Measurements from ENCODE around the gene DNAH17.

DNA sequence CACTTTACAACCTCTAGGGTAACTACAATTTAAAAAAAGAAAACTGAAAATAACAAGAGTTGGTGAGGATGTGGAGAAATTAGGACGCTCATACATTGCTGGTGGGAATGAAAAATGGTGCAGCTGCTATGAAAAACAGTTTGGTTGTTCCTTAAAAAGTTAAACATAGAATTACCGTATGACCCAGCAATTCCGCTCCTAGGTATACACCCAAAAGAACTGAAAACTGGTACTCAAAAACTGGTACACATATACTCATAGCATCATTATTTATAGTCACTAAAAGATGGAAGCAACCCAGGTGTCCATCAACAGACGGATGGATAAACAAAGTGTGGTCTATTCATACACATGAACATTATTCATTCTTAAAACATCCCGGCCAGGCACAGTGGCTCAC, 42.9 kb upstream of the DNAH17 start:
- TF ChIP-seq, protein P1, sequence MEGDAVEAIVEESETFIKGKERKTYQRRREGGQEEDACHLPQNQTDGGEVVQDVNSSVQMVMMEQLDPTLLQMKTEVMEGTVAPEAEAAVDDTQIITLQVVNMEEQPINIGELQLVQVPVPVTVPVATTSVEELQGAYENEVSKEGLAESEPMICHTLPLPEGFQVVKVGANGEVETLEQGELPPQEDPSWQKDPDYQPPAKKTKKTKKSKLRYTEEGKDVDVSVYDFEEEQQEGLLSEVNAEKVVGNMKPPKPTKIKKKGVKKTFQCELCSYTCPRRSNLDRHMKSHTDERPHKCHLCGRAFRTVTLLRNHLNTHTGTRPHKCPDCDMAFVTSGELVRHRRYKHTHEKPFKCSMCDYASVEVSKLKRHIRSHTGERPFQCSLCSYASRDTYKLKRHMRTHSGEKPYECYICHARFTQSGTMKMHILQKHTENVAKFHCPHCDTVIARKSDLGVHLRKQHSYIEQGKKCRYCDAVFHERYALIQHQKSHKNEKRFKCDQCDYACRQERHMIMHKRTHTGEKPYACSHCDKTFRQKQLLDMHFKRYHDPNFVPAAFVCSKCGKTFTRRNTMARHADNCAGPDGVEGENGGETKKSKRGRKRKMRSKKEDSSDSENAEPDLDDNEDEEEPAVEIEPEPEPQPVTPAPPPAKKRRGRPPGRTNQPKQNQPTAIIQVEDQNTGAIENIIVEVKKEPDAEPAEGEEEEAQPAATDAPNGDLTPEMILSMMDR (IDR thresholded peaks at IDR 0.05; ENCODE audit: low read depth, low read length, poor library complexity, severe bottlenecking): no peak
- no peak for TF ChIP-seq EZH2phosphoT487 (IDR thresholded peaks at IDR 0.05; ENCODE audit: borderline replicate concordance, low read length)

Data from DOHH2 (cell line).